HL-60 (cell line): ENCODE results near the gene PPP1R12B.
"Not testable (repeated sequence)": the region's sequence is repeated elsewhere in the genome, so short reads cannot be mapped to it uniquely, and the experiment has no call there.

Experiments
- CTCF ChIP-seq: IDR thresholded peaks from one replicate; pipeline ENCODE4 v1.5.1; 2011; ENCODE audit warnings: low read length, control low read depth, inconsistent platforms; ENCODE audit not compliant: insufficient read depth
- POLR2AphosphoS5 ChIP-seq: IDR thresholded peaks from 2 replicates; pipeline ENCODE4 v1.6.1; 2012; ENCODE audit warnings: low read depth
- TF ChIP-seq, protein P1 (sequence below): IDR thresholded peaks from 2 replicates; pipeline ENCODE4 v1.6.1; 2012; ENCODE audit warnings: low read depth; ENCODE audit not compliant: insufficient replicate concordance

DNA sequence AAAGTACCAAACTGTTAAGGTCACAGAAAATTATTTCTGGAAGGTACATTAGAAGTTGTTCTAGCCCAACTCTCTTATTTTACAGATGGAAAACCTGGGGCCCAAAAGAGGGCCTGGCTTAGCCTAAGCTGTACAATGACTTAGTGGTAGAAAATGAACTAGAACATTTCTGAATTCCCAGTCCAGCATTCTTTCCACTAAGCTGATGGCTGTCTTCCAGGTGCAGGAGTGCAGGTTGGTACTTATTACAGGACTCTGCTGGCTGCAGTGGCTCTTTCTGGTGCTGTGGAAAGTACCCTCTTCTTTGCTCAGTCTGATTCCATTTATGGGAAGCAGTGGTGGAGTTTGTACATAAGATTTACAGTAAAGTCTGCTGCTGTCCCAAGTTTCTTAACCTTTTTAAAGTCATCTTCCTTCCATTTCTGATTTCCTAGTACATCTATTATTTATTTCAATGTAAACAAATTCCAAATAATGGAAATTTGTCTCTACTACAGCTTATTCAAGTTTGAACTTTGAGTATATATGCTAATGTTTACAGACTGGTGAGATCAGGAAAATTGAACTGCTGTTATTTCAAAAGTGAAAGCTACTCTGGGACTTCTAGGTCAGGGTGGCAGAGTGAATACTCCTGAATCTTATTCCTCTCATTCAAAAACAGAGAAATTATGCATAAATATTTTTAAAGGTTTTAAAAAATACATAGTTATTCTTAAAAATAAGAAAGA is 171.8 kb downstream of the PPP1R12B start:
- TF ChIP-seq CTCF, POLR2AphosphoS5: not testable (repeated sequence)
- TF ChIP-seq, protein P1, sequence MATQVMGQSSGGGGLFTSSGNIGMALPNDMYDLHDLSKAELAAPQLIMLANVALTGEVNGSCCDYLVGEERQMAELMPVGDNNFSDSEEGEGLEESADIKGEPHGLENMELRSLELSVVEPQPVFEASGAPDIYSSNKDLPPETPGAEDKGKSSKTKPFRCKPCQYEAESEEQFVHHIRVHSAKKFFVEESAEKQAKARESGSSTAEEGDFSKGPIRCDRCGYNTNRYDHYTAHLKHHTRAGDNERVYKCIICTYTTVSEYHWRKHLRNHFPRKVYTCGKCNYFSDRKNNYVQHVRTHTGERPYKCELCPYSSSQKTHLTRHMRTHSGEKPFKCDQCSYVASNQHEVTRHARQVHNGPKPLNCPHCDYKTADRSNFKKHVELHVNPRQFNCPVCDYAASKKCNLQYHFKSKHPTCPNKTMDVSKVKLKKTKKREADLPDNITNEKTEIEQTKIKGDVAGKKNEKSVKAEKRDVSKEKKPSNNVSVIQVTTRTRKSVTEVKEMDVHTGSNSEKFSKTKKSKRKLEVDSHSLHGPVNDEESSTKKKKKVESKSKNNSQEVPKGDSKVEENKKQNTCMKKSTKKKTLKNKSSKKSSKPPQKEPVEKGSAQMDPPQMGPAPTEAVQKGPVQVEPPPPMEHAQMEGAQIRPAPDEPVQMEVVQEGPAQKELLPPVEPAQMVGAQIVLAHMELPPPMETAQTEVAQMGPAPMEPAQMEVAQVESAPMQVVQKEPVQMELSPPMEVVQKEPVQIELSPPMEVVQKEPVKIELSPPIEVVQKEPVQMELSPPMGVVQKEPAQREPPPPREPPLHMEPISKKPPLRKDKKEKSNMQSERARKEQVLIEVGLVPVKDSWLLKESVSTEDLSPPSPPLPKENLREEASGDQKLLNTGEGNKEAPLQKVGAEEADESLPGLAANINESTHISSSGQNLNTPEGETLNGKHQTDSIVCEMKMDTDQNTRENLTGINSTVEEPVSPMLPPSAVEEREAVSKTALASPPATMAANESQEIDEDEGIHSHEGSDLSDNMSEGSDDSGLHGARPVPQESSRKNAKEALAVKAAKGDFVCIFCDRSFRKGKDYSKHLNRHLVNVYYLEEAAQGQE: not testable (repeated sequence)
